Colonic mucosa (tissue), 4 donors: ENCODE data around the gene TOMM20L. TPM values are rescaled to one million over a fixed set of nuclear protein-coding genes. Genes with fewer than 3 reads are reported as not detected.
"Not testable (repeated sequence)": the region's sequence is repeated elsewhere in the genome, so short reads cannot be mapped to it uniquely, and the experiment has no call there.

Experiments
- DNase-seq: peaks from one replicate; pipeline ENCODE4 v3.0.0-alpha.2; 2020
- H3K27ac ChIP-seq: fragments of 200-600 bp; one replicate; pipeline ENCODE4 v1.8.0; 2021
- H3K27me3 ChIP-seq: fragments of 200-600 bp; one replicate; pipeline ENCODE4 v1.8.0; 2021
- H3K36me3 ChIP-seq: fragments of 200-600 bp; one replicate; pipeline ENCODE4 v1.8.0; 2021
- H3K4me1 ChIP-seq: fragments of 200-600 bp; one replicate; pipeline ENCODE4 v1.8.0; 2021; ENCODE audit warnings: mild to moderate bottlenecking
- H3K4me3 ChIP-seq: fragments of 200-600 bp; one replicate; pipeline ENCODE4 v1.8.0; 2021
- H3K9ac ChIP-seq, 2 donors: one replicate each; pipeline ENCODE4 v1.7.0; 2013; ENCODE audit warnings: control low read depth in 2 of 2, low read depth in 2 of 2, low read length in 2 of 2
- H3K9me3 ChIP-seq: fragments of 200-600 bp; one replicate; pipeline ENCODE4 v1.8.0; 2021
- intact Hi-C: fragments of 100-400 bp; cut with DNase I; formaldehyde crosslinking; loops from one replicate; pipeline ENCODE4 v1.14.1; 2022
- total RNA-seq, 2 donors: library from RNA; stranded (reverse); fragmentation: NEBNext Ultra II Directional in 1 of 2; extraction: Animal tissue kit (Norgen Biotek cat#: 25700) in 1 of 2; gene quantifications; one replicate each; pipeline ENCODE4 v1.2.1, GENCODE V29; 2021
- TF ChIP-seq, protein P1 (sequence below): fragments of 200-600 bp; IDR thresholded peaks from one replicate; pipeline ENCODE4 v1.8.0; 2022; ENCODE audit warnings: antibody characterized with exemption, mild to moderate bottlenecking
- donor health status: healthy.
- donor health status: DM: no; HTN: no; CAD: no.
- donor health status: DM: no; HTN: no; CAD: no.

Gene TOMM20L
- total RNA-seq, 2 donors from 2014 or later, result not detected

DNA sequence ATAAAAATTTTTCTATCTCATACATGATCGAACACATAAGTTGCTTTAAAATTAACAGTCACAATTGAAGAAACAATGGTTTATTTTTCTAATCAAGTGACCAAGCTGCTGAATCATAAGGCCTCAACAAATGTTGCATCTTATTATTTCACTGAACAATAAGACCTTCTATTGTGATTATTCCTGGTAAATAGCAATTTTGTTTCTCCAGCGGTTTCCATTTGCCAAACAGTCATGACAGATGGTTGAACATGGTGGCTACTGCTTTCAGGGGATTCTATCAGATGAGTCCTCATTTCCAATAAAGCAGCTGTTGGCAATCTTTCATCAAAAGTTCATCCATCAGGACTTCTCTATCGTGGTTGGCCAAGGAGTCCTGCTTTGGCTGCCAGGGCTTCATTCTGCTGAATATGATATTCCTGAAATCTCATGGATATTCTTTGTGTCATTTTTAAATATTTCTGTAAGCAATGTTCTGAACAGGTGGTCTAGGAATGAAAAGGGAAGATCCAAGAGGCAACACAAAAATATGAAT is 13.0 kb downstream of the TOMM20L start:
- intact Hi-C loops, result no loop called here
- Histone ChIP-seq H3K4me3 (no peak overlapping the region), H3K27me3 (no peaks in the 10 kb centered on the region), H3K9me3 (no peaks in the 10 kb centered on the region), H3K27ac (no peak overlapping the region), H3K36me3 (no peaks in the 10 kb centered on the region), H3K9ac (no peak overlapping the region), H3K4me1 (no peaks in the 10 kb centered on the region)
- DNase-seq, result no peak
- TF ChIP-seq, protein P1, sequence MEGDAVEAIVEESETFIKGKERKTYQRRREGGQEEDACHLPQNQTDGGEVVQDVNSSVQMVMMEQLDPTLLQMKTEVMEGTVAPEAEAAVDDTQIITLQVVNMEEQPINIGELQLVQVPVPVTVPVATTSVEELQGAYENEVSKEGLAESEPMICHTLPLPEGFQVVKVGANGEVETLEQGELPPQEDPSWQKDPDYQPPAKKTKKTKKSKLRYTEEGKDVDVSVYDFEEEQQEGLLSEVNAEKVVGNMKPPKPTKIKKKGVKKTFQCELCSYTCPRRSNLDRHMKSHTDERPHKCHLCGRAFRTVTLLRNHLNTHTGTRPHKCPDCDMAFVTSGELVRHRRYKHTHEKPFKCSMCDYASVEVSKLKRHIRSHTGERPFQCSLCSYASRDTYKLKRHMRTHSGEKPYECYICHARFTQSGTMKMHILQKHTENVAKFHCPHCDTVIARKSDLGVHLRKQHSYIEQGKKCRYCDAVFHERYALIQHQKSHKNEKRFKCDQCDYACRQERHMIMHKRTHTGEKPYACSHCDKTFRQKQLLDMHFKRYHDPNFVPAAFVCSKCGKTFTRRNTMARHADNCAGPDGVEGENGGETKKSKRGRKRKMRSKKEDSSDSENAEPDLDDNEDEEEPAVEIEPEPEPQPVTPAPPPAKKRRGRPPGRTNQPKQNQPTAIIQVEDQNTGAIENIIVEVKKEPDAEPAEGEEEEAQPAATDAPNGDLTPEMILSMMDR, result no peak

DNA sequence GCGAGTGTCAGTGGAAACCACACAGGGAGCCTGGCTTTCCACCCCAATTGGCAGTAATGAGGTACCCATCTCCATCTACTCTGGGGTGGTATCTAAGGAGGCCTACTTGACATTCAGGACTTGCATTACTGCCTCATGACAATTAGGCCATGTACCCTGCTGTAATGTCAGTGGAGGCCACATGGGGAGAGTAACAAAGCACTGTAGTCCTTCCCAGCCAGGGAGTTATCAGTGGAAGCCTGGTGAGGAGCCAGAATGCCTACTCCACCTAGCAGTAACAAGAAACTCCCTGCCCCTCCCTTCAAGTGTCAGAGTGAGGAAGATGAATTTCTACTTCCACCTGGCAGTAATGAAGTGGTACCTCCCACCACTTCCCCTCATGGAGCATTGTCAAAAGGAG is 19.1 kb downstream of the TOMM20L start:
- Histone ChIP-seq H3K27ac (no peak overlapping the region), H3K4me1 (no peaks in the 10 kb centered on the region), H3K36me3 (no peaks in the 10 kb centered on the region), H3K9ac (no peak overlapping the region), H3K27me3 (no peaks in the 10 kb centered on the region), H3K9me3 (no peaks in the 10 kb centered on the region), H3K4me3 (no peak overlapping the region)
- intact Hi-C loops, result no loop called here
- no peak for DNase-seq
- TF ChIP-seq, protein P1, result no peak

DNA sequence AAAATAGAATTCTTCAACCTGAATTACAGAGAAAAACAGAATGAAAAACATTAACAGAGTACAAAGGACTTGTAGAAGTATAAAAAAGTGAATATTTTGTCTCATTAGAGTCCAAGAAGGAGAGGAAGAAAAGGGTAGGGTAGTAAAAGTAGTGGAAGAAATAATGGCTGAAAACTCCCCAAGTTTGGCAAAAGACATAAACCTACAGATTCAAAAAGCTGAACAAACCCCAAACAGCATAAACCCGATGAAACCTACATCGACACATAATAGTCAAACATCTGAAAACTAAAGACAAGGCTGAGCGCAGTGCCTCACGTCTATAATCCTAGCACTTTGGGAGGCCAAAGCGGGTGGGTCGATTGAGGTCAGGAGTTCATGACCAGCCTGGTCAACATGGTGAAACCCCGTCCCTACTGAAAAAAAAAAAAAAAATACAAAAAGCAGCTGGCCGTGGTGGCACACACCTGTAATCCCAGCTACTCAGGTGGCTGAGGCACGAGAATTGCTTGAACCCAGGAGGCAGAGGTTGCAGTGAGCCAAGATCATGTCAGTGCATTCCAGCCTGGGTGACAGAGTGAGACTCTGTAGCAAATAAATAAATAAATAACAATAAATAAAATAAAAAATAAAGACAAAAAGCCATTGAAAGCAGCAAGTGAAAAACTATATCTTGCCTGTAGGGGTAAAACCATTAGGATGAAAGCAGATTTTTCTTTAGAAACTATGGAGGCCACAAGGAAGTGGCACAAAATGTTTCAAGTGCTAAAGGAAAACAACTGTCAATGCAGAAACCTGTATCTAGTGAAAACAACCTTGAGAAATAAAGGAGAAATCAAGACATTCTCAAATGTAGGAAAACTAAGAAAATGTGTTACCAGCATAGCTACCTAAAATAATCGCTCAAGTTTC is 20.2 kb downstream of the TOMM20L start:
- Histone ChIP-seq H3K27ac (no peak overlapping the region), H3K9me3 (no peaks in the 10 kb centered on the region), H3K4me1 (no peaks in the 10 kb centered on the region), H3K4me3 (no peak overlapping the region), H3K36me3 (no peaks in the 10 kb centered on the region), H3K27me3 (no peaks in the 10 kb centered on the region), H3K9ac (no peak overlapping the region)
- no peak for DNase-seq
- intact Hi-C loops, result no loop called here
- TF ChIP-seq, protein P1, result no peak

DNA sequence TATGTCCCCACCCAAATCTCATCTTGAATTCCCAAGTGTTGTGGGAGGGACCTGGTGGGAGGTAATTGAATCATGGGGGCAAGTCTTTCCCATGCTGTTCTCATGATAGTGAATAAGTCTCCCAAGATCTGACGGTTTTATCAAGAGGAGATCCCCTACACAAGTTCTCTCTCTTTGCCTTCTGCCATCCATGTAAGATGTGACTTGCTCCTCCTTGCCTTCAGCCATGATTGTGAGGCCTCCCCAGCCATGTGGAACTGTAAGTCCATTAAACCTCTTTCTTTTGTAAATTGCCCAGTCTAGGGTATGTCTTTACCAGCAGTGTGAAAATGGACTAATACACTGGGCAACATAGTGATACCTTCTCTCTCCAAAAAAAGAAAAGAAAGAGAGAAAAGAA is 21.2 kb downstream of the TOMM20L start:
- H3K27me3 ChIP-seq, H3K9me3 ChIP-seq, intact Hi-C loops, H3K27ac ChIP-seq, DNase-seq, H3K4me1 ChIP-seq, H3K9ac ChIP-seq, H3K36me3 ChIP-seq, H3K4me3 ChIP-seq: not testable (repeated sequence)

DNA sequence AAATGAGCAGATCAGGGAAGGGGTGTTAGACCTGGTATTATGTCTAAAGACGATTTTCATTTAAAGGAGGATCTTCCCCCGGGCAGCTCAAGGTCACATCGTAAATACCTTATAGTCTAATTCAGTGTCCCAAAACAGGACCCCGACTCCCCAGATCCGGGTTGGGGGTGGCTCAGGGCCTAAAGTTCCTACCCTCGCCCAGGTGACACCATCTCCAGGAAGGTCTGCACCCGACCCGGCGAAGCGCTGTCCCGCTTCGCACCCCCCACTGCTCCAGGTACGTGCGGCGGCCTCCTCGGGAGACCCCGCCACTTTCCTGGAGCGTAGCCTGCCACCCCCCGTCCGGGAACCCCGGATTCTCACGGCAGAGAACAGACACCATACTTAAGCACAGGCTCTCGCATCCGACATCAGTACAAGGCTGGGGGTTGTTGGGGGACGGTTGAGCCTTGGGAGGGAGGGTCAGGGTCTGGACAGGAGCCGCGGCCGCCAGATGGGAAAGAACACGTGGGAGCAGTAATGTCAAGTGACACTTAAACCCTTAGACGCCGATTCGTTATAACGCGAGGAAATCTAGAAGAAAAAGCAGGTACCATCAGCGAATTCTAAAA is 31.0 kb downstream of the TOMM20L start:
- Histone ChIP-seq H3K4me3 (peak overlapping the region; percentile 87), H3K27ac (peak overlapping the region; percentile 83), H3K9ac (peak overlapping the region; percentile 75 to 94), H3K9me3 (no peaks in the 10 kb centered on the region), H3K4me1 (peaks cover 10% of the 10 kb centered on the region), H3K27me3 (no peaks in the 10 kb centered on the region), H3K36me3 (no peaks in the 10 kb centered on the region)
- peak; percentile 67 for DNase-seq
- intact Hi-C loops, result no loop called here
- TF ChIP-seq, protein P1, result no peak
